ENCODE data around the gene GAP43. TPM values are rescaled to one million over a fixed set of nuclear protein-coding genes. Genes with fewer than 3 reads are reported as not detected.

Gene GAP43
- polyA plus RNA-seq, 3 donors, result 0.57 to 1.9 (median 0.75) TPM

- DNase-seq (ENCODE audit: extremely low read depth in 1 of 11, low read depth in 9 of 11, low spot score in 4 of 11), result no peak
Observed at GRCh38 chr3:115624029-115624741, 875 bp downstream of the GAP43 start.

GRCh38 chr3:115624901-115625300 is 1.6 kb downstream of the GAP43 start:
- no peak for DNase-seq (ENCODE audit: extremely low read depth in 1 of 11, low read depth in 9 of 11, low spot score in 4 of 11)

- DNase-seq (ENCODE audit: extremely low read depth in 1 of 11, low read depth in 9 of 11, low spot score in 4 of 11), result no peak
Observed at GRCh38 chr3:115626006-115626409, 2.7 kb downstream of the GAP43 start.

- DNase-seq (ENCODE audit: extremely low read depth in 1 of 11, low read depth in 9 of 11, low spot score in 4 of 11), result no peak
Observed at GRCh38 chr3:115626721-115627120, 3.4 kb downstream of the GAP43 start.

GRCh38 chr3:115627180-115628074 is 4.1 kb downstream of the GAP43 start:
- DNase-seq (ENCODE audit: extremely low read depth in 1 of 11, low read depth in 9 of 11, low spot score in 4 of 11), result no peak

GRCh38 chr3:115628075-115628412 is 4.7 kb downstream of the GAP43 start:
- no peak for DNase-seq (ENCODE audit: extremely low read depth in 1 of 11, low read depth in 9 of 11, low spot score in 4 of 11)

- DNase-seq (ENCODE audit: extremely low read depth in 1 of 11, low read depth in 9 of 11, low spot score in 4 of 11), result no peak
Observed at GRCh38 chr3:115630850-115631249, 7.5 kb downstream of the GAP43 start.

DNA sequence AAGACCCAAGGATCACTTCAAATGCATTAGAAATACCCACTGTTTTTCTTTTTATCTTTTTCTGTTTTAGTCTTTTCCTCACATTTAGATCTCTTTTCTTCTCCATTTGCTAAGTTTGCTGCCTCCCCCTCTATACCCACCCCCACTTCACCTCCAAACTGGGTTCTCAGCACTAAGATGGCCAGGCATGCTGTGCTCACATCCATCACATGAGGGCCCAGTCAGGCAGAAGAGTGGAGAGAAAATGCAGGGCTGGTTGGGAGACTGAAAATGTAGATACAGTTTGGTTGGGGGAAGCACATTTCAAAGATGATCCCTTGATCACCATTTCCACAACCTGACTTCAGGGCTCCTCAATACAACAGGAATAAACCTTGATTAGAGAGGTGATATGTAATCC is 8.7 kb downstream of the GAP43 start:
- DNase-seq (ENCODE audit: extremely low read depth in 1 of 11, low read depth in 9 of 11, low spot score in 4 of 11), result no peak

DNA sequence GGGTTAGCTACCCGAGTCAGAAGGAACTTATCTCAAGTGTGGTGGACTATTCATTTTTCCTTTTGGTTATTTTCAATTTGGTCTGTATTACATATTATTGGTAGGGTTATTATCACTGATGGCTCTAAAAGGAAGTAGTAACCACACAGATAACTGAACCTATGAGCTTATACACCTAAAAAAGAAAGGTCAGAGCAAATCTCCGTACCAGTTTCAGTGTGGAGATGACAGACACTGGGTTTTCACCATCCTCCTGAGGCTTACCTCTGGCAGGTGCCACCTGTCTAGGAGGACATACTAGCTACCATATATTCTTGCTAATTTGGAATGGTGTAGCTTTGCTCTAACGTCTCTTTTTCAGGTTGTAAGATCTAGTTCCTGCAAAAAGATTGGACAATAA is 10.2 kb downstream of the GAP43 start:
- DNase-seq (ENCODE audit: extremely low read depth in 1 of 11, low read depth in 9 of 11, low spot score in 4 of 11), result no peak

- no peak for DNase-seq (ENCODE audit: extremely low read depth in 1 of 11, low read depth in 9 of 11, low spot score in 4 of 11)
Observed at GRCh38 chr3:115634052-115634451, 10.7 kb downstream of the GAP43 start.

GRCh38 chr3:115635406-115635805 is 12.1 kb downstream of the GAP43 start:
- DNase-seq (ENCODE audit: extremely low read depth in 1 of 11, low read depth in 9 of 11, low spot score in 4 of 11), result no peak

DNA sequence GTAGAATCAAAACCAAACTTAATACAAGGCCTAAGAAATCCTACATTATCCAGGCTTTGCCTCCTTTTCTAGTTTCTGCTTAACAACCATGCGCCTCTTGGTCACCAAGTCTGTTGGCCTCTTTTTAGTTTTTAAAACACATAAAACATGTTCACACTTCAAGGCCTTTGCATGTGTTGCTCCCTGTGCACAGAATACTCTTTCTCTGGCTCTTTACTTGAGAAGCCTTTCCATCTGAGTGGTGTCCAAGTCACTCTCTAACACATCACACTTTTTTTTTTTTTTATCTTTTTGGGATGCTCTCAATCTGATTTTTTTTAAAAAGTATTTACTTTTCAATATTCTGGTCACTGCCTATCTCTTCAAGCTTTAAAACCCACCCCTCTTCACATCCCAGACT is 14.9 kb downstream of the GAP43 start:
- no peak for DNase-seq (ENCODE audit: extremely low read depth in 1 of 11, low read depth in 9 of 11, low spot score in 4 of 11)

DNA sequence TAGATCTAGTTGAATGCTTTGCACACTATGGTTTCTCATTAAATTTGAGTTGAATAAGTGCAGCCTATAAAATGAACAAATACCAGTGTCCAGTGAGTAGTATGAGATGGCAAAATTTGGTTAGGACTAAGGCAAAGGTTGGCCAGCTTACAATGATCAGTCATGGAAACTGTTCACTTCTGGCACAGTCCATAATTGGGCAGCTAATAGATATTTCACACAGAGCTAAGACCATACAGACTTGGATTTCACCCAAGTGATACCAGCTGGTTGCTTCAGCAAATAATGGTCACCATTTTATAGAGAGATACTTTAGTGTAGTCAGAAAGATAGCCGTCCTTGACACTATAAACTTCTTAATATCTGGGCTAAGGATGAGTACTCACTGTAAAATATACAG is 15.7 kb downstream of the GAP43 start:
- DNase-seq (ENCODE audit: extremely low read depth in 1 of 11, low read depth in 9 of 11, low spot score in 4 of 11), result no peak

DNA sequence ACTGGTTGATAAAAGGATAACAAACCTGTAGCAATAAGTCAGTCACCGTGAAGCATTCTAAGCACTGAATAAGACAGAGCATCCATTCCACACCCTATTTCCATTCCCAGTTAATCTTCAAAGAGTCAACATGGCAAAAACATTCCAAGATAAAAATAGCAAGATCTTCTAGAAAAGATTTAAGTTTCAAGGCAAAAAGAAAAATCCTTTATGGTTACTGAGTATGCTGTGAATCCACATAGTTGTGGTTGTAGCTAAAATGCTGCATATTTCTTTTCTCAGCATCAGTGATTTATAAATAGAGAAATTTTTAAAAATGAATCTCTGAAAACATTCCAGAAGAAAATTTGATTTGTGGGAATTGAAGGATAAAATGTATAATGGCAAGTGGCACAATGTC is 21.1 kb downstream of the GAP43 start:
- no peak for DNase-seq (ENCODE audit: extremely low read depth in 1 of 11, low read depth in 9 of 11, low spot score in 4 of 11)

DNA sequence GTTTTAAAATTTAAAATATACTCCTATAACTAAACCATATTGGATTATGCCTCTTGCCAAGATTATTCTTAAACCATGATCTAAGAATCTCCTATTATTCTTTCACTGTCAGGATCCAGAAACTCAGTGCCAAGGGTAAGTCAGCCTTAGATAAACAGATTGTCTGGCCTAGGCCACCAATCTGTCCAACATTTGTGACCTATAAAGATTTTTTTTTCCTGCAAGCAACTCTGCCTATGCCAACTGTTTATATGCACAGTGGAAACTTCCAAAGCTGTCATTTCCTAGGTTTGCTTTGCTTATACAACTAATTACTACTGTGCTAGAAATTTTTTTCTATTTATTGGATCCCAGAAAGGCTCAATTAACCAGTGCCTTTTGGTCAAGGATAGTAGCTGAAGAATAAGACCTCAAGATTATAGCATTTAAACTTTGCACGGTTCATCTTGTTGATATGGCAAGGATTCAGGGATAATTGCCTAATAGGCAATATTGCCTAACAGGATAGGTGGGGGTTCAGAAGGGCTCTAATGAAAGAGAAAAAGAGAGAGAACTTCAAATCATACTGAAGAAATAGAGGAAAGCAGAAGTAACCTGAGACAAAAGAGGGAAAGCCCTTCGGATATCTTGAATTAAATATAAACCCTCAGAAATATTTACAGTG is 22.8 kb downstream of the GAP43 start:
- DNase-seq (ENCODE audit: extremely low read depth in 1 of 11, low read depth in 9 of 11, low spot score in 4 of 11), result no peak

GRCh38 chr3:115648559-115648958 is 25.2 kb downstream of the GAP43 start:
- no peak for DNase-seq (ENCODE audit: extremely low read depth in 1 of 11, low read depth in 9 of 11, low spot score in 4 of 11)

DNA sequence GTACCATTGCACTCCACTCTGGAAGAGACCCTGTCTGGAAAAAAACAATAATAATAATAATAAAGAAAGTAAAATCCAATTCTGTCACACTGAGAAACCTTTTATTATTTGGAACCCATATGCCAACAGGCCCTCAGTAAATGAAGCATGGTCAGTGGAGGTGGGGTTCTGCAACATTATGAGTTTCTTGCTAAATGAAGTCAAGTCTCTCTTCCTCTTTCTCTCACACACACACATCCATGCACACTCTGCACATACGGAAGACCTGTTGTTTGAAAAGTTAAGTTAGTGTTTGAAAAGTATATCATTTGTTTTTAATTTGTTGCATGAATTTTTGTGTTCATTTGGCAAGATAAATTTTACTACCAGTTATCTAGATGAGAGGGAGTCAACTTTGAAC is 27.8 kb downstream of the GAP43 start:
- no peak for DNase-seq (ENCODE audit: extremely low read depth in 1 of 11, low read depth in 9 of 11, low spot score in 4 of 11)

GRCh38 chr3:115651599-115651998 is 28.3 kb downstream of the GAP43 start:
- DNase-seq (ENCODE audit: extremely low read depth in 1 of 11, low read depth in 9 of 11, low spot score in 4 of 11), result no peak

DNA sequence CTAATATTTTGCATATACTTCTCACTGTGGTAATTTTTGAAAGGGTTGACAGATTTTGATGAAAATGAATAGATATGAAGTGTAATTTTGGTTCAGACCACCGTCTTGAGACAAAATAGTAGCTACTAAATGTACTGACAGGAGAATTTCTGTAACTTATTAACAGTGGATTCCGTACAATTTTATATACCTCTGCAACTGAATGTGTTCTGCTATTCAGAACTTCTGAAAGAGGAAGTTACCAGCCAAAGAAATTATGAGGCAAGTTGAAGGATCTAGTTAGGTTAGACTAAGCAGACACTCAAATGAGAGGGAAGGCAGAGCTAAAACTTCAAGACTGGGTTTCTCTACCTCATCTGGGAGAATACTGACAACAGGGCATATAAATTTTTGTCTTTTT is 29.4 kb downstream of the GAP43 start:
- no peak for DNase-seq (ENCODE audit: extremely low read depth in 1 of 11, low read depth in 9 of 11, low spot score in 4 of 11)

GRCh38 chr3:115655761-115656282 is 32.5 kb downstream of the GAP43 start:
- DNase-seq (ENCODE audit: extremely low read depth in 1 of 11, low read depth in 9 of 11, low spot score in 4 of 11), result no peak

Data from renal cortex interstitium (tissue), 11 donors.